ENCODE measurements around the gene NPSR1.

The NPSR1 gene

DNA sequence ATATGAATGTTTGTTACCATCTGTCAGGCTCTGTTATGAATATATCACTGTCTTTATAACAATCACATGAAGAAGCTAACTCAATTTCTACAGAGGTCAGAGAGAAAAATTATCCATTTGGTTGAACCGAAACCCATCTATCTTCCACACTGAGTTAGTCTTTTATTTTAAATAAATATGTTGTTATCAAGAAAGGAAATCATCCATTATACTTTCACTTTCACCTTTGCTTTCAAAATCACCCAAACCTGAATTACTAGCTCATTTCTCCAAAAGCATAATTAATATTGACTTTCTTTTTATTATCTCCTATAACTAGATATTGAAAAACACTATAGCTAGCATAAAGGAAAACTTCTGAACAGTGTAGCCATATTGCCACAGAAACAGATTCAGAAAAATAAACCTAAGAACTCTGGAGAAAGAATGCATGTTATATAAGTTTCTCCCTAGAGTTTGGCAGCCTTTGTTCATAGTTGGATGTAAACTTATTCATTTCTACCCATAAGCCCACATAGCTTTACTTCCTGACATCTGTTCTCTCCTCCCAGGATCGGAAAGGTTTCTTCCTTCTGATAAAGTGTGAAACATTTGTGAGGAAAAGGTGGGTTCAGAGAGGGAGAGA, 66.0 kb downstream of the NPSR1 start:
- DNase-seq, result peak; percentile 6

DNA sequence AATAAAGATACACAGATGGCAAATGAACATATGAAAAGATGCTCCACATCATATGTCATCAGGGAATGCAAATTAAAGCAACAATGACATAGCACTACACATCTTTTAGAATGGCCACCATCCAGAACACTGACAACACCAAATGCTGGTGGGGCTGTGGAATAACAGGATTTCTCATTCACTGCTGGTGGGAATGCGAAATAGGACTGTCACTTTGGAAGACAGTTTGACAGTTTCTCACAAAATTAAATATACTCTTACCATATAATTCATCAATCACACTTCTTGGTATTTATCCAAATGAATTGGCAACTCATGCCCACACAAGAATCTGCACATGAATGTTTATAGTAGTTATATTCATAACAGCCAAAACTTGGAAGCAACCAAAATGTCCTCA, 68.2 kb downstream of the NPSR1 start:
- DNase-seq, result no peak

DNA sequence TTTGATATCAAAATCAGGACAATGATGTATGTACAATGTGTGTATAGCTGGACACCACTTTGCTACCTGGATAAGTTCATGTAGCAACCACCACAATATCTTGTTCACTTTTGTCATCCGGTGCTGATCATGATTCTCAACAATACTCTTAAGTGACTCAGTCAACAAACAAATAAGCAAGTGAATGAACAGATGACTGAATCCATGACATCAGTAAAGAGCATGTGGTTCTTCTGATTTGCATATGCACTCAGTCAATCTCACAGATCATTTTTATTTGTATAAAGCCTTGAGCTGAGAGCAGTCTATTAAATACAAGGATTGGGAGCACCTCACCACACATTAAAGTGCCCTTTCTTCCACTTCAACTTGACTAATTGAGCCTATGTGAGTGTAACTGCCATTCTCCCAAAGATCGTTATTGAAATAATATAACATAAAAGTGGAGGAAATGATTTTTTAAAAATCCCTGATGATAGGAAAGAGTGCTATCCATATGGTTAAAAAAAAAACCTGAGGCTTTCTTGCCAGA, 69.5 kb downstream of the NPSR1 start:
- DNase-seq, result no peak

DNA sequence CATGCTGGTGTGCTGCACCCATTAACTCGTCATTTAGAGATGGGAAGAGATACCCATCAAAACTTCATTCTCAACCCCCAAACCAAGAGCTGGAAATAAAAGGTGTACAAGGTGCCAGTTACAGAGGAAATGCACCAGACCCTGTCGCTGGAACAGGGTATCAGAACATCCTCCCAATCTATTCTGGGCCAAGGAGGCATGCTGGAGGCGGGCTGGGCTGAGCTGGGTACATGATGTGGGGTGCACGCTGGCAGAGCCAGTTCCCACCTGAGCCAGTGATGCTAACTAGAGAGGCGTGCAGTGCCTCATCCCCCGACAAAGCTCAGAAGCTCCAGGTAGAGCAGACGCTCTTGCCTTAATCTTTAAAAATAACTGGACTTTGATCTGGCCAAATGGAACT, 70.1 kb downstream of the NPSR1 start:
- DNase-seq, result no peak

DNA sequence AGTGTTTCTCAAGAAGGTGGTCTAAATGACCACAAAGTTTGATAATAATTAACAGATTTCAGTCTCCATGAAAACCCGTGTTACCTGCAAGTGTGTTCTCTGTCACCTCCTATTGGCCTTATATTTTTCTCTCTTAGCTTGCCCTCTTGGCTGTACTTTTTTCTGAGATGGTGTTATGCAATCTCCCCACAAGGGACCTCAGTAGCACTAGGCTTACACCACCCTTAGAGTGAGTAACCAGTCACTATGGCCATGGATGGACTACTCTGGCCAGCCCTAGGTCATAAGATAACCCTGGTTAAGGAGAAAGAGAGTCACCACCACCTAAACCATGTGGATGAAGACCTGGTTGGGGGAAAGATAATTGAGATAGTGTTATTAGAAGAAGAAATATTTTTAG, 76.8 kb downstream of the NPSR1 start:
- no peak for DNase-seq

- DNase-seq, result no peak
These were observed 77.5 kb downstream of the NPSR1 start for GRCh38 chr7:34735526-34735925.

DNA sequence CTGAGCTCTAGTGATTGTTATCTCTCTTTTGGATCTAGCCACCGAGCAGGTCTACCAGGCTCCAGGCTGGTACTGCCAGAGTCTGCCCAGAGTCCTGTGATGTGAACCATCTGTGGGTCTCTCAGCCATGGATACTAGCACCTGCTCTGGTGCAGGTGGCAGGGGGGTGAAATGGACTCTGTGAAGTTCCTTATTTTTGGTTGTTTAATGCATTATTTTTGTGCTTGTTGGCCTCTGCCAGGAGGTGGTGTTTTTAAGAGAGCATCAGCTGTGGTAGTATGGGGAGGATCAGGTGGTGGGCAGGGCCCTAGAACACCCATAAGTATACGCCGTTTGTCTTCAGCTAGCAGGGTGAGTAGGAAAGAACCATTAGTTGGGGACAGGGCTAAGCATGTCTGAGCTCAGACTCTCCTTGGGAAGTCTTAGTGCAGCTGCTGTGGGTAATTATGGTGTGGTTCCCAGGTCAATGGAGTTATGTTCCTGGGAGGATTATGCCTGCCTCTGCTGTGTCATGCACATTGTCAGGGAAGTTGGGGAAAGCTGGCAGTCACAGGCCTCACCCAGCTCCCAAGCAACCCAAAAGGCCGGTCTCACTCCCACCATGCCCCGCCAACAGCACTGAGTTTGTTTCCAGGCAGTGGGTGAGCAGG, 81.8 kb downstream of the NPSR1 start:
- no peak for DNase-seq

DNA sequence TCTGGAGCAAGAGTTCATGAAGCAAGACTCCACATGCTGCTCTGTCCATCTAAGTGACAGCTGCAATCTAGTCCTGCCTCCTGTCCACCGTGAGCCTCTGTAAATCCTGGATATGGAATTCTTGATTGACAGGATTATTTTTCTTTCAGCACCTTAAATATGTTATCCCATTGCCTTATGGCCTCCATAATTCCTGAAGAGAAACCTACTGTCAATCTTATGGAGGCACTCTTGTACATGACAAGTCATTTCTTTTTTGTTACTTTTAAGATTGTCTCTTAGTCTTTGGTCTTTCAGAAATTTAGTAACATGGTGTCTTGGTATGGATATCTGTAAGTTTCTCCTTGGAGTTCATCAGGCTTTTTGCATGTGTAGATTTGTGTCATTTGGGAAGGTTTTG, 82.8 kb downstream of the NPSR1 start:
- no peak for DNase-seq

GRCh38 chr7:34747176-34747781, 89.3 kb downstream of the NPSR1 start:
- no peak for DNase-seq

- DNase-seq, result no peak
These were observed 90.1 kb downstream of the NPSR1 start for GRCh38 chr7:34747867-34748727.

DNA sequence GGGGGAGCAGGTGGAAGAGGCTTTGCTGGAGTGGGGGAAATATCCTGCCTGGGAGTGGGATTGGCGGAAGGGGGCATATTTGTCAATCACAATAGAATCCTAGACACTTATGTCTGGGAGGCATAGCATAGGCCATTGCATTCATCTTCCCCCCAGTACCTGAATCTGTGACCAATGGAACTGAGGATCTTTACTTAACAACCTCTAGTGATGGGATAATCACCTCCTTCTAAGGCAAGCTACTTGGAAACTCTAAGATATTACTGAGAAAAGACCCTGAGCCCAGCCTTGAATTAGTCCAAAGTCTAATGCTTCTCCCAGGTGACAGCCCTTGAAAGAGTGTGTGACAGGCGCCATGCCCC, 90.7 kb downstream of the NPSR1 start:
- no peak for DNase-seq

GRCh38 chr7:34749446-34749845, 91.4 kb downstream of the NPSR1 start:
- DNase-seq, result no peak

- no peak for DNase-seq
These were observed 92.2 kb downstream of the NPSR1 start for GRCh38 chr7:34750209-34750608.

DNA sequence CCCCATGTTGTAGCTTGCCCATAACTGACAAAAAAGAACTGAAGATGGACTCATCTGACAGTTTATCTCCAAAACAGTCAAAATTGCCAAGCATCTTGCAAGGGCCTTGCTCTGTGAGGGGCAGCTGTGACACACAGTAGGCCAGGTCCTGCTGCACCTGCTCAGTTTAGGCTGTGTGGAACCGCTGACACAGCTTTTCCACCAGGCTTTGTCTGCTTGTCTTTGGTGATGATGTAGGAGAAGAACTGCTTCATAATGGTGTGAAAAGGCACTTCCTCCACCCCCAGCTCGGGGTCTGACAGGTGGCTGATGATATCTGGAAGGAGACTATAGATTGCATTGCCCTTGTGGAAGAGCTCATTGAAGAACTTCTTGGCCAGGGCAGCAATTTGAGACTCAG, 92.6 kb downstream of the NPSR1 start:
- no peak for DNase-seq

DNA sequence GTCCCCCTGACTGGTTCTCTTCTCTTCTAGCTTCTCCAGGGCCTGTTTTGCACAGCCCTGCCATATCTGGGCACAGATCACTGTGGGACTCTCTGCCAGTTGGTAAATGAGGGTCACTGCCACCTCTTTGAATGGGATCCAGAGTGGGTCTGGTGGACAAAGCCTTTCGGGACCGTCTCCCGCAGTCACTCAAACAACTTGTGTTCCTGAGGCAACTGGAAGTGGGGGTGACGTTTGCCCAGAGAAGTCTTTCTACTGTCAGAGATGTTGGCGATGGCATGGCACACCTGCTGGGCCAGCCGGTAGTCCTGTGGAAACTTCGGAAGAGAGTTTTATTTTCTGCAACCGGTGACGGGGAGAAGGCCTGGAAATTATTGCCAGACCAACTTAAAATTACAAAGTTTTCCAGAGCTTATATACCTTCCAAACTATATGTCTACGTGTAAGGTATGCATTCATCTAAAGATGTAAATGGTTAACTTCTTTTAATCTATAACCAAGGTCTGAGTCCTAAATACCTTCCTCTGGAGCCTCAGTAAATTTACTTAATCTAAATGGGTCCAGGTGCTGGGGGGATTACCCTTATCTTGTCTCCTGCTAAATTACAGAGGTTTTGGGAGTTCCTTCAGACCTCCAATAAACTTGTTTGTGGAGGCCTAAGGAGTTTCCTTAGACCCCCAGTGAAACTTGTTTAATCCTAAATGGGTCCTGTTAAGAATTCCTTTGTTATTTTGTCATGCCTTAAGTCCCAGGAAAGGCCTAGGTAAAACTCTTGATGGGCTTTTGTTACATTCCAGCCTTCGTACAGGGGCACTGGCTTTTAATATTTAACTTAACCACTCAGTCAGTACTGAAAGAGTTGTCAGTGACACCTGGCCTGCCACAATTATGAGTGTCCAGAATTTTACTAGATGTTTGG, 94.0 kb downstream of the NPSR1 start:
- DNase-seq, result no peak

- no peak for DNase-seq
These were observed 94.9 kb downstream of the NPSR1 start for GRCh38 chr7:34752929-34753328.

DNA sequence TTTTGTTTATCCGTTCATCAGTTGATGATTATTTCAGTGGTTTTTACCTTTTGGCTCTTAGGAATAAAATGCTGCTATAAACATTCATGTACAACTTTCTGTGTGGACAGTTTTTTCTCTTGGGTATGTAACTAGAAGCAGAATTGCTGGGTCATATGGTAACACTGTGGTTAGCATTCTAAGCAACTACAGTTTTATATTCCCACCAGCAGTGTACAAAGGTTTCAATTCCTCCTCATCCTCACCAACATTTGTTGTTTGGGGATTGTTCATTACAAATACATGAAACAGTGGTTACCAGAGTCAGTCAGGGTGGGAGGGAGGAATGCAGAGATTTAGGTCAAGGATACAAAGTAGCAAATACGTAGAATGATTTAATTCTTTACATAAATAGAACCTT, 97.0 kb downstream of the NPSR1 start:
- no peak for DNase-seq

DNA sequence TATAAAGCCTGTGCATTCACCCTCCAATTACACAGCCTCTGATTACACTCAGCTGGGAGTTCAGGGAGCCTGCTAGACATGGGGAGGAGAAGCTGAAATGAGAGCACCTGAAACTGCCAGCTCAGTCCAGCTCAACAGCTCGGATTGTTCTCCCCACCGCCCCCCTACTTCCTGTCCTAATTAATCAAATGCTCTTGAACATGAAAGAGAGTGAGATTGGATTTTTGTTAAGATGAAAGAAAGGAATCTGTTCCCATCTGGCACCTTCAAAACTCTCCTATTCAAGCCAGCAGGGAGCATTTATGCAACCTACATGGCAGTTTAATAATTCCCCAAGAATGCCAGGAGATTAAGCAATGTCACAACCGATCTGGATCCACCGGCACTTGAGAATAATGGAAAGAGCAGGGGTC, 98.0 kb downstream of the NPSR1 start:
- DNase-seq, result no peak

- DNase-seq, result no peak
These were observed 98.7 kb downstream of the NPSR1 start for GRCh38 chr7:34756691-34757090.

- DNase-seq, result no peak
These were observed 99.6 kb downstream of the NPSR1 start for GRCh38 chr7:34757570-34758110.

DNA sequence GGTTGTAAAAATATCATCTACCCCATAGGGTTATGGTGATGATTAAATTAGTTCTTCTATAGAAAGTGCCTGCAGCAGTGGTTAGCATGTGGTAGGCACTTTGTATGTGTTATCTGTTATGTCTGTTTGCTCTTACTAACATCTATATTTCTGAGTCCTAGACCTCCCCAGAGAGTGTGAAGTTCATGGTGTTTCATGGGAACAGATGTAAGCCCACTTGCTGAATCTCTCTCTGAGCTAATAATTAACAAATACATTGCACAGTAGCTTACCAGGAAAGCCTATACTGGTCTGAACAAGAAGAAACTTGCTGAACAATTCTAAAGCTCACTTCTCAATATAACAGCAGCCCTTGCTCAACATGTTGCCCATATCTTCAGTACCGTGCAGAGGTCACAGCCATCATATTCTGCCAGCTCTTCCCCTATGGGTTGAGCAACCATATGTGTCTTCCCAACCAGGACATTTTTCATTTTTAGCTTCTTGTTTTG, 100.1 kb downstream of the NPSR1 start:
- DNase-seq, result no peak

All from CD4-positive, alpha-beta T cell treated with Interleukin-4 for 4 hours (primary cell).